ENCODE data around the gene RBP2.

DNA sequence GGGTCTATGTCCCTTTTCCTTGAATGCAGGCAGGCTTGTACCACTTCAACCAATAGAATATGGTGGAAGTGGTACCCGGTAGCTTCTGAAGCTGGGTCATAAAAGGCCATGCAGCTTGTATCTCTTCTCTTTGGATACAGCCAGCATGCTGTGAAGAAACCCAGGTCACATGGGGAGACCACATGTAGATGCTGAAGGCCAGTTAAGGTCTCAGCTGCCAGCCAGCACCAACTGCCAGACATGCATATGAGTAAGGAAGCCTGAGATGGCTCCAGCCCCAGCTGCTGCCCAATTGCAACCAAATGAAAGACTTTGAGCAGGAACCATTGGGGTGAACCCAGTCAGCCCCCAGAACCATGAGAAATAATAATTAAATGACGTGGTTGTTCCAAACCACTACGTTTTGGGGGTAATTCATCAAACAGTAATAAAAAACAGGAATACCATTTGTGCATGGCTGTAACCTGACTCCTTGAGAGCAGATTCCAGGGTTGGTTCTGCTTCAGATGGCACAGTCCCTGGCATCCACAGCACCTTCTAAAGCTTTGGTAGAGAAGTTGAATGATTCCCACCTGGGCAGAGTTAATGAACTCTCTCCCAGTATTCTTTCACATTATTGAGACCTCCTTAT is 3.8 kb downstream of the RBP2 start:
- TF ChIP-seq, protein P1, sequence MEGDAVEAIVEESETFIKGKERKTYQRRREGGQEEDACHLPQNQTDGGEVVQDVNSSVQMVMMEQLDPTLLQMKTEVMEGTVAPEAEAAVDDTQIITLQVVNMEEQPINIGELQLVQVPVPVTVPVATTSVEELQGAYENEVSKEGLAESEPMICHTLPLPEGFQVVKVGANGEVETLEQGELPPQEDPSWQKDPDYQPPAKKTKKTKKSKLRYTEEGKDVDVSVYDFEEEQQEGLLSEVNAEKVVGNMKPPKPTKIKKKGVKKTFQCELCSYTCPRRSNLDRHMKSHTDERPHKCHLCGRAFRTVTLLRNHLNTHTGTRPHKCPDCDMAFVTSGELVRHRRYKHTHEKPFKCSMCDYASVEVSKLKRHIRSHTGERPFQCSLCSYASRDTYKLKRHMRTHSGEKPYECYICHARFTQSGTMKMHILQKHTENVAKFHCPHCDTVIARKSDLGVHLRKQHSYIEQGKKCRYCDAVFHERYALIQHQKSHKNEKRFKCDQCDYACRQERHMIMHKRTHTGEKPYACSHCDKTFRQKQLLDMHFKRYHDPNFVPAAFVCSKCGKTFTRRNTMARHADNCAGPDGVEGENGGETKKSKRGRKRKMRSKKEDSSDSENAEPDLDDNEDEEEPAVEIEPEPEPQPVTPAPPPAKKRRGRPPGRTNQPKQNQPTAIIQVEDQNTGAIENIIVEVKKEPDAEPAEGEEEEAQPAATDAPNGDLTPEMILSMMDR (IDR thresholded peaks at IDR 0.05; ENCODE audit: control extremely low read depth in 1 of 3, insufficient read depth in 1 of 3, low read depth in 1 of 3, low read length in 3 of 3): no peak
- TF ChIP-seq FOSL1 (IDR thresholded peaks at IDR 0.05; ENCODE audit: insufficient read depth, low read depth, low read length): no peak
- no peak for TF ChIP-seq SP2 (IDR thresholded peaks at IDR 0.05; ENCODE audit: low read length)
- no peak for TF ChIP-seq TAF1 (IDR thresholded peaks at IDR 0.05; ENCODE audit: low read depth, low read length)
